Vagina (tissue), 2 donors: Measurements from ENCODE around the gene FOXL3.

Experiments used
- POLR2AphosphoS5 ChIP-seq, 2 donors: sonication (generic); formaldehyde crosslinking; IDR thresholded peaks; one replicate each; pipeline ENCODE4 v1.9.0; 2017; ENCODE audit warnings: antibody characterized with exemption in 2 of 2, mild to moderate bottlenecking in 2 of 2, low read depth in 1 of 2; ENCODE audit not compliant: insufficient read depth in 1 of 2
- TF ChIP-seq, protein P1 (sequence below), 3 experiments: fragments of 450-650 bp in 2 of 3; fragments of 200-600 bp in 1 of 3; sonication (generic) in 1 of 3; IDR thresholded peaks; one replicate each; pipeline ENCODE4 v1.5.1; 2017 to 2019; ENCODE audit warnings: antibody characterized with exemption in 3 of 3, mild to moderate bottlenecking in 2 of 3, moderate library complexity in 2 of 3

DNA sequence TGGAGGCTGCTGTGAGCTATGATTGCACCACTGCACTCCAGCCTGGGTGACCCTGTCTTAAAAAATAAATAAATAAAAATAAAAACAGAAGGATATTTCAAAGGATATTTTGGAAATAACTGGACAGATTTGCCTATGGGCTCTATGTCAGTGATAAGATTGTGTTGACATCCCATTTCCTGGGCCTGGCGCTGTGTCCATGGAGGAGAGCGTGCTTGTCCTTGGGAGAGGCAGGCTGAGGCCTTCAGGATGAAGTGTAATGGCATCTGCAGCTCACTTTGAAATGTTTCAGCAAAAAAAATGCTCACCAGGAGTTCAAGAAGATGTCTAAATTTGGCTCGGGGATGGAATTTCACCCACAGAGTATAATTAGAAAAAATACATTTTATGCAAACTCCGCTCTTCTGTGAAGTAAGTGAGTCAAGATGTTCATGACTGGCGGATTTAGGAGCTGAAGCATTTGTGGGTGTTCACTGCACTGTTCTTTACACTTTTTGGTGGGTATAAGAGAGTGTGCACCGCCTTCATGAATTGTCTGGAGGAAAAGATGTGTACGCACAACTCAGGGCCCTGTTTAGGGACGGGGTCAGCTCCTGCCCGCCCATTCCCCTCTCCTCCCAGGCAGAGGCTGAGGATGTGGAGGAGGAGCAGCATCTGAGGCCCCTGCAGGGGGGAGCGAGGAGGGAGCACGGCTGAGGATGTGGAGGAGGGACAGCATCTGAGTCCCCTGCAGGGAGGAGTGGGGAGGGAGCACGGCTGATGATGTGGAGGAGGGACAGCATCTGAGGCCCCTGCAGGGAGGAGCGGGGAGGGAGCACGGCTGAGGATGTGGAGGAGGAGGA, 18.5 kb upstream of the FOXL3 start:
- TF ChIP-seq, protein P1, sequence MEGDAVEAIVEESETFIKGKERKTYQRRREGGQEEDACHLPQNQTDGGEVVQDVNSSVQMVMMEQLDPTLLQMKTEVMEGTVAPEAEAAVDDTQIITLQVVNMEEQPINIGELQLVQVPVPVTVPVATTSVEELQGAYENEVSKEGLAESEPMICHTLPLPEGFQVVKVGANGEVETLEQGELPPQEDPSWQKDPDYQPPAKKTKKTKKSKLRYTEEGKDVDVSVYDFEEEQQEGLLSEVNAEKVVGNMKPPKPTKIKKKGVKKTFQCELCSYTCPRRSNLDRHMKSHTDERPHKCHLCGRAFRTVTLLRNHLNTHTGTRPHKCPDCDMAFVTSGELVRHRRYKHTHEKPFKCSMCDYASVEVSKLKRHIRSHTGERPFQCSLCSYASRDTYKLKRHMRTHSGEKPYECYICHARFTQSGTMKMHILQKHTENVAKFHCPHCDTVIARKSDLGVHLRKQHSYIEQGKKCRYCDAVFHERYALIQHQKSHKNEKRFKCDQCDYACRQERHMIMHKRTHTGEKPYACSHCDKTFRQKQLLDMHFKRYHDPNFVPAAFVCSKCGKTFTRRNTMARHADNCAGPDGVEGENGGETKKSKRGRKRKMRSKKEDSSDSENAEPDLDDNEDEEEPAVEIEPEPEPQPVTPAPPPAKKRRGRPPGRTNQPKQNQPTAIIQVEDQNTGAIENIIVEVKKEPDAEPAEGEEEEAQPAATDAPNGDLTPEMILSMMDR (IDR thresholded peaks at IDR 0.05) = no peak
- TF ChIP-seq POLR2AphosphoS5 (IDR thresholded peaks at IDR 0.05; ENCODE audit: insufficient read depth in 1 of 2, low read depth in 1 of 2) = no peak
